Peyer's patch (tissue), 4 donors: Measurements from ENCODE around the gene LTBP1.

Experiments
- POLR2A ChIP-seq, 2 donors: fragments of 450-650 bp; IDR thresholded peaks; one replicate each; pipeline ENCODE4 v1.5.1; 2017; ENCODE audit warnings: antibody characterized with exemption in 2 of 2, mild to moderate bottlenecking in 2 of 2, moderate library complexity in 2 of 2
- TF ChIP-seq, protein P1 (sequence below), 6 experiments: fragments of 450-650 bp in 4 of 6; fragments of 200-600 bp in 2 of 6; sonication (generic) in 1 of 6; IDR thresholded peaks; one replicate each; pipeline ENCODE4 v1.5.1; 2017 to 2019; ENCODE audit warnings: antibody characterized with exemption in 6 of 6, mild to moderate bottlenecking in 3 of 6, moderate library complexity in 1 of 6

DNA sequence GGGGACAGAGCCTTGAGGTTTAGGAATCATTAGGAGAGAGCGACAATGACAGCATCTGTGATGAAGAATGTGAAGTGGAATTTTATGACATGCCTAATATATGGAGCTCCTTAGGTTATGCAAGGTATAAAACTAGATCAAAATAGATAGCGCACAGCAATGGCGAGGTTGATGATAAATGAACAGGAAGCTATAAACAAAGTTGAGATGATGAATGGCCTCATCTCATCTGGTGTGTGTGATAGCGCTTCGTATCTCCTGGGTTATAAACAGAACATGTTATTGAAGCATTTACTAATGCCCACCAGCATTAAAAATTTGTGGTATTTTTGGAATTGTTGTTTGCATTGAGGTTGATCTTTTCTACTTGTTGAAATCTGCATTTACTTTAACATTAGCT, 231.5 kb downstream of the LTBP1 start:
- TF ChIP-seq, protein P1, sequence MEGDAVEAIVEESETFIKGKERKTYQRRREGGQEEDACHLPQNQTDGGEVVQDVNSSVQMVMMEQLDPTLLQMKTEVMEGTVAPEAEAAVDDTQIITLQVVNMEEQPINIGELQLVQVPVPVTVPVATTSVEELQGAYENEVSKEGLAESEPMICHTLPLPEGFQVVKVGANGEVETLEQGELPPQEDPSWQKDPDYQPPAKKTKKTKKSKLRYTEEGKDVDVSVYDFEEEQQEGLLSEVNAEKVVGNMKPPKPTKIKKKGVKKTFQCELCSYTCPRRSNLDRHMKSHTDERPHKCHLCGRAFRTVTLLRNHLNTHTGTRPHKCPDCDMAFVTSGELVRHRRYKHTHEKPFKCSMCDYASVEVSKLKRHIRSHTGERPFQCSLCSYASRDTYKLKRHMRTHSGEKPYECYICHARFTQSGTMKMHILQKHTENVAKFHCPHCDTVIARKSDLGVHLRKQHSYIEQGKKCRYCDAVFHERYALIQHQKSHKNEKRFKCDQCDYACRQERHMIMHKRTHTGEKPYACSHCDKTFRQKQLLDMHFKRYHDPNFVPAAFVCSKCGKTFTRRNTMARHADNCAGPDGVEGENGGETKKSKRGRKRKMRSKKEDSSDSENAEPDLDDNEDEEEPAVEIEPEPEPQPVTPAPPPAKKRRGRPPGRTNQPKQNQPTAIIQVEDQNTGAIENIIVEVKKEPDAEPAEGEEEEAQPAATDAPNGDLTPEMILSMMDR (IDR thresholded peaks at IDR 0.05) = no peak
- TF ChIP-seq POLR2A (IDR thresholded peaks at IDR 0.05) = no peak
